ENCODE data around the gene CACNB1. TPM values are rescaled to one million over a fixed set of nuclear protein-coding genes. Genes with fewer than 3 reads are reported as not detected.
A peak's percentile ranks its signal among the peaks of the same experiment; 100 is the strongest.
"Not testable (repeated sequence)": the region's sequence is repeated elsewhere in the genome, so short reads cannot be mapped to it uniquely, and the experiment has no call there.

The CACNB1 gene
- total RNA-seq, 2 donors from 2014 or later = 5.4 to 5.8 TPM

- peak; percentile 70 to 79 for ATAC-seq
- intact Hi-C loops (cut with DNase I) = loop anchor here in 1 of 2 donors (10.0 kb wide), 2 partner anchors 69 to 279 kb away; no protein-coding TSS in a partner anchor
- peak; percentile 73 for DNase-seq
Measured at GRCh38 chr17:39143552-39144093, 53.8 kb downstream of the CACNB1 start.

GRCh38 chr17:39141915-39142664 is 55.4 kb downstream of the CACNB1 start:
- ATAC-seq (no peak), DNase-seq (no peak)
- intact Hi-C loops (cut with DNase I) = loop anchor here in 1 of 2 donors (10.0 kb wide), 2 partner anchors 67 to 277 kb away; no protein-coding TSS in a partner anchor

GRCh38 chr17:39141294-39141693 is 56.2 kb downstream of the CACNB1 start:
- DNase-seq (no peak), ATAC-seq (no peak)
- intact Hi-C loops (cut with DNase I) = loop anchor here in 1 of 2 donors (10.0 kb wide), 2 partner anchors 66 to 276 kb away; no protein-coding TSS in a partner anchor

- intact Hi-C loops (cut with DNase I) = loop anchor here in 1 of 2 donors (10.0 kb wide), 1 partner anchor 55 kb away; no protein-coding TSS in a partner anchor
Measured at GRCh38 chr17:39139561-39139960, 57.9 kb downstream of the CACNB1 start.

GRCh38 chr17:39139161-39139511 is 58.3 kb downstream of the CACNB1 start:
- peak in 1 of 2 donors; percentile 5 for ATAC-seq
- intact Hi-C loops (cut with DNase I) = loop anchor here in 1 of 2 donors (10.0 kb wide), 1 partner anchor 54 kb away; no protein-coding TSS in a partner anchor
- DNase-seq = no peak

More at GRCh38 chr17:39139561-39139960, 57.9 kb downstream of the CACNB1 start:
- DNase-seq (no peak), ATAC-seq (no peak)

GRCh38 chr17:39138431-39139160 is 58.9 kb downstream of the CACNB1 start:
- intact Hi-C loops (cut with DNase I) = loop anchor here in 1 of 2 donors (10.0 kb wide), 1 partner anchor 54 kb away; no protein-coding TSS in a partner anchor
- no peak for DNase-seq
- peak in 1 of 2 donors; percentile 37 for ATAC-seq

- ATAC-seq (no peak), DNase-seq (no peak)
- intact Hi-C loops (cut with DNase I) = loop anchor here in 1 of 2 donors (10.0 kb wide), 1 partner anchor 50 kb away; no protein-coding TSS in a partner anchor
Measured at GRCh38 chr17:39134878-39135277, 62.6 kb downstream of the CACNB1 start.

- ATAC-seq (peak; percentile 78 to 82), DNase-seq (peak; percentile 48)
- intact Hi-C loops (cut with DNase I) = loop anchor here in 1 of 2 donors (10.0 kb wide), 1 partner anchor 47 kb away; no protein-coding TSS in a partner anchor
Measured at GRCh38 chr17:39132192-39132610, 65.3 kb downstream of the CACNB1 start.

GRCh38 chr17:39131616-39132015 is 65.9 kb downstream of the CACNB1 start:
- ATAC-seq = peak in 1 of 2 donors; percentile 27

GRCh38 chr17:39130205-39130604 is 67.3 kb downstream of the CACNB1 start:
- DNase-seq (no peak), ATAC-seq (no peak)
- intact Hi-C loops (cut with DNase I) = loop anchor here in 1 of 2 donors (10.0 kb wide), 1 partner anchor 45 kb away; no protein-coding TSS in a partner anchor

More at GRCh38 chr17:39131616-39132015, 65.9 kb downstream of the CACNB1 start:
- intact Hi-C loops (cut with DNase I) = loop anchor here in 1 of 2 donors (10.0 kb wide), 1 partner anchor 47 kb away; no protein-coding TSS in a partner anchor
- no peak for DNase-seq

GRCh38 chr17:39129544-39129943 is 67.9 kb downstream of the CACNB1 start:
- intact Hi-C loops (cut with DNase I); DNase-seq; ATAC-seq: not testable (repeated sequence)

- DNase-seq (no peak), ATAC-seq (no peak)
- intact Hi-C loops (cut with DNase I) = no loop called here
Measured at GRCh38 chr17:39126436-39126835, 71.0 kb downstream of the CACNB1 start.

- DNase-seq (no peak), ATAC-seq (no peak)
- intact Hi-C loops (cut with DNase I) = no loop called here
Measured at GRCh38 chr17:39125143-39125875, 72.2 kb downstream of the CACNB1 start.

GRCh38 chr17:39123627-39124026 is 73.8 kb downstream of the CACNB1 start:
- DNase-seq (no peak), ATAC-seq (peak; percentile 23 to 51)
- intact Hi-C loops (cut with DNase I) = no loop called here

Other genes starting within 250 kb of the CACNB1 start
- gene FBXO47, start 230.3 kb downstream of the CACNB1 start, total RNA-seq = not detected
- gene PLXDC1, start 46.0 kb downstream of the CACNB1 start, total RNA-seq = 10 to 100 TPM in 1 of 2 donors, 1 to 10 TPM in 1; 7.6 to 18.0 TPM
- not detected for gene ARL5C, start 31.5 kb downstream of the CACNB1 start, total RNA-seq
- gene RPL19, start 2.6 kb upstream of the CACNB1 start, total RNA-seq = 1,000 to 10,000 TPM; 1,055 to 1,074 TPM
- gene STAC2, start 28.3 kb upstream of the CACNB1 start, total RNA-seq = 1 to 10 TPM; 1.4 to 5.9 TPM
- 10 to 100 TPM in 1 of 2 donors, 1 to 10 TPM in 1; 6.1 to 11.4 TPM for gene FBXL20, start 204.0 kb upstream of the CACNB1 start, total RNA-seq

All from left cardiac atrium (tissue), 4 donors.